GM21723 (cell line): ENCODE measurements around the gene ITPRID2.
"Not testable (repeated sequence)": the region's sequence is repeated elsewhere in the genome, so short reads cannot be mapped to it uniquely, and the experiment has no call there.

ENCODE experiments used
- ATAC-seq: cut with Tn5 transposase; IDR thresholded peaks from one replicate; pipeline ENCODE4 v1.9.1; 2021; ENCODE audit warnings: mild to moderate bottlenecking, moderate library complexity; ENCODE audit not compliant: unreplicated experiment

Gene ITPRID2

DNA sequence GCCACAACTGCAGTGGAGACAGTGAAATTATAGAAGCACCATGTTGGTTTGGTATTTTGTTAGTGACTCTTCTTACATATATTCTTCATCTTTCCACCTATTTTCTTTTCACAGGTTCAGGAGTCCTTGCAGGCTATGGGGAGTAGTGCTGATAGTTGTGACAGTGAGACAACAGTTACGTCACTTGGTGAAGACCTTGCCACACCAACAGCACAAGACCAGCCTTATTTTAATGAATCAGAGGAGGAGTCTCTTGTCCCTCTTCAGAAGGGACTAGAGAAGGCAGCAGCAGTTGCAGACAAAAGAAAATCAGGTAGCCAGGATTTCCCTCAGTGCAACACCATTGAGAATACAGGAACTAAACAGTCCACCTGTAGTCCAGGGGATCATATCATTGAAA, 23.6 kb downstream of the ITPRID2 start:
- no peak for ATAC-seq

DNA sequence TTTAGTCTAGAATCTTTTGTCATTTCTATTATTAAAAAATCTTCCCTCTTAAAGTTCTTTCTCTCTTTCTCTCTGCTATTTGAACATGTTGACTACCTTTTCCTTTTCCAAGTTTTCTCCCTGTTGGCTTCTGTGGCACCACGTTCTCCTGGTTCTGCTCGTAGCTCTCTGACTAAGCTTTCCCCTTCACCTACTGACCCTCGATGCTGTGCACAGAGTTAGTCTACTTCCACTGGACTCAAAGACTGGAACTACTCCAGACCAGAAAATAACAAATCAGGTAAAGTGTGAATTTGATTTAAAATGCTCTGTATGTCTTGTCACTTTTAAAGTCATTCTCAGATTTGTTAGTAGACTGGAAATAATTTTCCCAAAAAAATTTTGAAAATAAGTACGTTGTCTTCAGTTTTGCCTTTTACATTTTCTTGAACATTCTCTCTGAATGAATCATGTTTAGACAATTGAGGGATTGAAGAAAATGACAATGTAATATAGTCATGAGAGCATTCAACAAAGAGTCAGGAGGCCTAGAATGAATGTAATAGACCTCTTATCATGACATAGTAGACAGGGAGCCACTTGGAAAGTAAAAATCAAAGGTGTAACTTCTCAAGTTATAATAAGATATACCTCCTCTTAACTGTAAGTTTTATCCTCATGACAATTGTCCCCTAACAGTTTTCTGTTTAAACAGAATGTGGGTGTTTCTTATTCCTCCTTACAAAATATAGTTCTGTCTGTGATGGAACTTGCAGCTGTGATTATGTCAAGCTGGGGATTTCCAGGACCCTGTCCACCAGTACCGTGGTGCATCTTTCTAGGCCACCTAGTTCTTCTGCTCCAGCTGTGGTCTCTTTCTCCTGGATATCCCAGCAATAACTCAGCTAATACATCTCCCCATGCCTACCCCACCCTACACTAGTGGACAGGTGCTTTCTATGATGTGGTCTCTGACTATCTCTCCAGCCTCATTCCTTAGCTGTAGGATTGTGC, 25.5 kb downstream of the ITPRID2 start:
- ATAC-seq: no peak

DNA sequence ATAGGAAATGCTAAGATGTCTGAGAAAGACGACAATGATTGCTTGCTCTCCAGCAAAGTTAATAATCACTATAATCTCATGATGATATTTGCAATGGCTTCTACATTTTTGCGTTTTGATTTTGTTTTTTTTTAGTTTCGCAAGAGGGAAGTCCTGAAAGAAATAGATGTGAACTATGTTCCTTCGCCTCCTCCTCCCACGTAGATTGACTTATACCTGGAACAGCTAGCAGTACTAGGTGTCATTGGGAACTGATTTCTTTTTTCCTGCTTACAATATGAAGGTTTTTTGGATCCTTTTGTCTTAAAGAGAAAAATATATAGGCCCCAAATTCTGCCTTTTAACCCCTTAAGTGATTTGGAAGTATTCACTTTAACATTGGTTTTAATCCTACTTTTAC, 26.7 kb downstream of the ITPRID2 start:
- no peak for ATAC-seq

DNA sequence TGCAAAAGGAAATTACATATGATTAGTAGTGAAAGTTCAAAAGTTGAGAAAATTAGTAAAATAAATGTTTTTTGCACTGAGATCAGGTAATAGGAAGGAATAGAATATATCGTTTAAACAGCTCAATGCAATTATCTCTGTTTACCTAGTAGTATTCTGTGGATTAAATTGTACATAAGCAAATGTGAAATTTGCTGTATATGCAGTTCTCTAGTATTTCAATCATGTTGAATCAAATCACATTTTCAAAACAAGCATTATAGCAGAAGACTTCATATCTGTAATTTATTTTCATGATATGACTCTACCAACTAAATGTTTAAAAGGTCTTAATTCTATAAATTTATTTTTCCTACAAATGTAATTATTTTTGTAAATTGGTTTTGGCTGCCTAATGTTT, 31.6 kb downstream of the ITPRID2 start:
- ATAC-seq: no peak

DNA sequence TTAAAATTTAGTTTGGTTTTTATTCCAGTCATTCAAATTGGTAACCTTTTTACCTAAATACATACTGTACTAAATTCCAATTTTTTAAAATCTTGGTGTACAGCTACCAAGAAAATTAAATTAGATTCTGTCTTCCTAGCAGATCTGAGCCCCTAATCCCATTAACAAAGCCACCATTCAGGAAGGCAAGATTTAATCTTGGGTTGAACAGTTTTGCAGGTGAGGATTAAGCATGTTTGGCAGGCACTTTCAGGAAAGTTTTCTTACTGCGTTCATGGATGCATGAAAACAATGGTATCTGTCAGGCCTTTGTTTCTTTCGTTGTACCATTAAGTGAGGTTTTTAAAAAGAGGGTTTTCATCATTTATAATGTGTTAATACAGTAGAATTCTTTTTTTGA, 32.8 kb downstream of the ITPRID2 start:
- ATAC-seq: no peak

DNA sequence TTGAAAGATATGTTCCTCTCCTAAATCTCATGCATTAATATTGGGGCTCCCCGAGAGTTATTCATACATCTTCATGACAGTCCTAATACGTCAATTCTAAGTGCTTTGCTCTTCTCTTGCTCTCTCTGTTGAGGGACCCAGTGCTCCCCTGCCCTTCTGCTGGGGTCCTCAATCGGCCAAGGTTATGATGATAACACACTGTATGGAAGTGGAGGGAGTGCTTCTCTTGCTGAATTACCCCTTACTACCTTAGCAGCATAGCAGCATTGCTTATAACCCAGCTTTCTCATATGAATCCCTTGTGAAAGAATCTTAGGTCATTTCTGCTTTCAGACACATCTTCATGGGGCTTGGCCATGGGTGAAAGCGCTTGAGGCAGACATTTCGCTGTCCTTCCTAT, 43.2 kb downstream of the ITPRID2 start:
- no peak for ATAC-seq

DNA sequence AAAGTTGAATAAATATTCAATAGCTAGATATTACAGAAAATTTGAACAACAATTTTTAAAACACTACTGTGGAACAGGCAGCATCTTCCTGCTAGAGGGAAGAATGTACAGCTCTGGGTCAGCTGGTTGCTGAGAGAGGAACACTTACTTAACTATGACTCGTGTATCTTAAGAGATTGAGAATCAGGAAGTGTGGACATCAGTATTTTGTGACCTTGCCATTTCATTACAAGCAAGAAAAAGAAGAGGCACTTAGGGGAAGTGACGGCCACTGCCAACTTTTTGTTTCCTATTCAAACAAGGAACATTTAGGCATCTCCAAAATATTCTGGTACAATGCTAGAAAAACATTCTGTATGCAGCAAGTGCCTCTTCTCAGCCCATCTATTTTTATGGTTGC, 45.9 kb downstream of the ITPRID2 start:
- ATAC-seq: no peak

DNA sequence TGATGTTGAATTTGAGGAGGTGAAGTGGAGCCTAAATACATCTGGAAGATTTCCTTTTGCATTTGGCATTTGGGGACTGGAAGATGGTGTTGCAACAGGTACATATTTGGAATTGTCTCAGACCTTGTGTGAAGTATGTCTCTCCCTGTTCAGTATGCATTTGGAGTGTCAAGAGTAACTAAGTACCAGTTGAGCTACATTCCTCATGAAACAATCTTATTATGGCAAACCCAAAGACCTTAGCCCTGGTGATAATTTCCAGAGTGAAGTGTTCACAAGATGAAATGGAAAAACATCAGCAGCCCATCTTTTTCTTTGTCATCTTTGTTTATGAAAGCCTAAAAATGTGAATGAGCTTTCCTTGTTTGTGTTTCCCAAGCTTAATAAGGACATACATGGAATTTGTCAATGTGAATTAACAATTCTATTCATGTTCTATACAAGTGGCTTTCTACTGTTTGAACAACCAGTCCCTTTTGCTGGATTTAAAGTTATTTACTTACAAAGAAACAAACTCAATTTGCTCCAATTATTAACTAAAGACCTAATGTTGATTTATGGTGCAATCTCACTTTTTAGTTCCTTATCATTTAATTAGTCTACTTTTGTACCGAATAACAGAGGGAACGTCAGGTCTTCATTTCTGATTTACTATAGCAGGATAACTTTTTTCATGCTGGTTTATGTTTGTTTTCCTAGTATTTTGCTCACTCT, 52.0 kb downstream of the ITPRID2 start:
- no peak for ATAC-seq

DNA sequence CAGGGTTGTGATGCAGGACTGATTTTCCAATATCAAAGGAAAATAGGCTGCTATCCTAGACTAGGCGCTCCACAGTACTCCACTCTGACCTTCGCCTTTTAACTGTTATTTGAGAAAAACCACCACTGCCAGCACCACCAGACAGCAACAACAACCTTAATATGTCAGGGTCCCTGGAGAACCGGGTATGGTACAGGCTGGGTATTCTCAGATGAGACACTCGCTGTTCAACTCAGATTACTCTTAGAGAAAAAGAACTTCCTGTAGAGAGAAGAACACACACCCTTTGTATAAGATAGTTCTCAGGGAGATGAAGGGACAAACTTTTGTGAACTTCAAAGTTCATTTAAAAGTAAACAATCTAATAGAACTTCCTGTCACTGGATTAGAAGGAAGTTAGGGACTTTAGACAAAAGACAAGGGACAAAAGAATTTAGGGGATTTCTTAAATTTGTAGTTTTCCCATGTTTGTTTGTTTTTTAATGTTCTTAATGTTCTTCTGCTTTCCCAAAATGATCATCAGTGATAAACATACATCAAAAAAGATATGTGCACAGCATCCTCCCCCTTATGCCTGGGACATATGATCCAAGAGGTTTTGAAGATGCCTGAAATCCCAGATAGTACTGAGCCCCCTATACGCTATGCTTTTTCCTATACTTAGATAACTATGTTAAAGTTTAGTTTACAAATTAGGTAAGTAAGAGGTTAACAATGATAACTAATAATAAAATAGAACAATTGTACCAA, 52.8 kb downstream of the ITPRID2 start:
- ATAC-seq: no peak

DNA sequence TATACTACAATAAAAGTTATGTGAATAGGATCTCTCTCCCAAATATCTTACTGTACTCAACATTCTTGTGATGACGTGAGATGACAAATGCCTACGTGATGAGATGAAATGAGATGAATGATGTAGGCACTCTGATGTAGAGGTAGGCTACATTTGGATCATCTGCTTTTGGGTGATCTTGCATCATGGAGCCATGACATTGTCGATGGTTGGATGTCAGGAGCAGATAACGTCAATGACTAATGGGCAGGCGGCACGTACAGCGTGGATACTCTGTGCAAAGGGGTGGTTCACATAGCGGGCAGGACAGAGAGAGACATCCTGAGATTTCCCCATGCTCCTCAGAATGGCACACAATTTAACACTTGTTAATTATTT, 53.4 kb downstream of the ITPRID2 start:
- ATAC-seq: no peak

DNA sequence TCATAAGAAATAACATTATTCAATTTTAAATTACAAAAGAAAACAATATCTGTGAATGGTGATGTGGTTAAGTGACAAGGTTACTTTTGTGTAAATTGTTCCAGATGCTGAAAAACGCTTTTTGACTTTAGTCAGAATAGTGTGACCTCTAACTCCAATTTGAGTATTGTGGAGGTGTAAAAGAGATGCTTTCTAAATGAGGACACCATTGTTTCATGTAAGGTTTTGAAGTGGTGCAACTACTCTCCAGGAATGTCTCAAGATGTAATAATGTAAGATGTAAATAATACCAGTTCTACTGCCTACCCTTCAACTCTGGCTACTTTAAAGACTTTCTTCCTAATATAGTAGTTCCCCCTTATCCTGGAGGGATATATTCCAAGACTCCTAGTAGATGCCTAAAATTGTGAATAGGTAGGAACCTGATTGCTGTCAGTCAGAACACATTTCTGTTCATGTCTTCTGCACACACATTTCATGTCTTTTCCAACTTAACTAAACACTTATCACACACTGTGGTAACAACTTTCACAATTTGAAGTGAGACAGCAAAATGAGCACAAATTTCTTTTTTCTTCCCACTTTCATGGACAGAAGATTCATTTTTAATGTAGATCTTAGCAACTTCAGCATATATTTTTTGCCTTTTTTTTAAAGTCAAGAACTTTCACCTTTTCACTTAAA, 55.1 kb downstream of the ITPRID2 start:
- ATAC-seq: no peak

DNA sequence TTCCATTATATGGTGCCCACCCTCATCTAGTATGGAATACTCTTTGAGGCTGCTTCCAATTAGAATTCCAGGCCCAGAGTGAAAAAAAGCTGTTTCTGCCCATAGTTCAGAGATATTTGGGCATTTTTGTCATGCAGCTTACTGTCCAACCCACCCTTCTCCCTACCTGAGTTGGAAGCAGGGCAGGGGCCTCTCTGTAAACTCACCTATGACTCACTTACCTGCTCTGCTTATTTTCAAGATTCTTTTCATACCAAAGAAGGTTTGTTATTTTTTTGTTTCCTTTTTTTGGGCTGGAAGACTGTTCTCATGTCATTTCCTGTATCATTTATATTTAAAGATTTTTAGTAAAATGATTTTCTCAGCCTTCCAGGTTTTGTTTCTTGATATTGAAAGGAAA, 55.7 kb downstream of the ITPRID2 start:
- no peak for ATAC-seq

DNA sequence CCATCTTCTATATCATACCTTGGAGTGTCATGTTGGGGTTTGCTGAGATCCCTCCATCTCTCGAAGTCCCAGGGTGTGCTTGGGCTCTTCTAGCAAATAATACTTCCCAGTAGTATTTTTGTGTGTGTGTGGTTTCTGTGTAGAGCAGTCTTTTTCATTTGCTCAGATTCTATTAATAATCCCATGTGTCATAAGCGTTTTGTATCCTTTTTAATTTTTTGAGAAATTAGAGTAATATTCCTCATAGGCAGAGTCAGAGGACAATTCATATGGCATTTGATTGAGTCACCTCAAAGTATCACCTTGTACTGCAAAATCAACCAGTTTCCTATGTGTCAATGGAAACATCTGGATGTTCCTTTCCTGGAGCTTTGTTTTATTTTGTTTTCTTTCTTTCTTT, 56.7 kb downstream of the ITPRID2 start:
- ATAC-seq: no peak

DNA sequence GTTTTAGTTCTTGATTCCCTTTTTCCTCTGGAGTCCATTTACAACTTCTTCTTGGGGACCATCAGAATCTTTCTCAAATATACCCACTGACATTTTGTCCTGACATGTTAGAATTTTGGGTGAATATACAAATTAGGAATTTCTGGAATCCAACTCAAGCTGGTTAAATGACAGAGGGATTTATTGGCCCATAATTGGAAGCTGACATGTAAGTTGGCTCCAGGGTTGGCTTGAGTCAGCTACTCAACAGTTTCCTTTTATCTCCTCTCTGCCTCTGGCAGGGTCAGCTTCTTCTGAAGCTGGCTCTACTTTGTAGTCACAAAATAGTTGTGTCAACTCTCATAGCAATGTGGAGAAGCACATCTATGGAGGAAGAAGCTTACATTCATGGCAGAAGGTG, 57.5 kb downstream of the ITPRID2 start:
- ATAC-seq: no peak

DNA sequence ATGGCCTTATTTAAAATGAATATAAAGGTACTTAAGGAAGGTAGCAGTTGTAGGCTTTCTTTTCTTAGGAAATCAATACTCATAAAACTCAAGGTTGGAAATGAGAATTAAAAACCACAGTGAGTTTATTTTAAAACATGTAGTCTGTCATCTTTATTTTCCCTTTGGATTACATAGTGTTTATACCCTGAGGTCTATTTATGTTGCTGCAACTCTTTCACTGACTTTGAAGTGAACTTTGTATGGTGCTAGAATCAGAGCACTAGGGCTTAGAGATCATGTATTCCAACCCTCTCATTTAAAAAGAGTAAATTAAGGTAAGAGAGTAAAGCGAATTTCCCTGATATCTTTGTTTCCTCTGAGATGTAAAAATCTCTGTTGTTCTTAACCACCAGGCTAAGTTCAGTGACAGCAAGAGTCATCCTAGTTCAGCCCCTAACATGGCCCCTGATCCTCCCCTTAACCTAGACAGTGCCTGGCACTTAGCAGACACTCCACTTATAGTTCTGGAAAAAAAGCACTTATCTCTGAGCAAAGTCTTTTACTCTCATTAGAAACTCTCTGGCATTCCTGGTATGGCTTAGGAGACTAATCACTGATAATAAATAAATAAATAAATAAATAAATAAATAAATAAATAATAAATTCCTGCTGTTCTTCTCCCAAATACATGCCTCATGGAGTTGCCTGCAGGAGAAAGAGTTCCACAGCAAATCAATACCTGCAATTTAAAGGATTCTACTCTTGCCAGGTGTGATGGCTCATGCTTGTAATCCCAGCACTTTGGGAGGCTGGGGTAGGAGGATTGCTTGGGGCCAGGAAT, 61.1 kb downstream of the ITPRID2 start:
- no peak for ATAC-seq

DNA sequence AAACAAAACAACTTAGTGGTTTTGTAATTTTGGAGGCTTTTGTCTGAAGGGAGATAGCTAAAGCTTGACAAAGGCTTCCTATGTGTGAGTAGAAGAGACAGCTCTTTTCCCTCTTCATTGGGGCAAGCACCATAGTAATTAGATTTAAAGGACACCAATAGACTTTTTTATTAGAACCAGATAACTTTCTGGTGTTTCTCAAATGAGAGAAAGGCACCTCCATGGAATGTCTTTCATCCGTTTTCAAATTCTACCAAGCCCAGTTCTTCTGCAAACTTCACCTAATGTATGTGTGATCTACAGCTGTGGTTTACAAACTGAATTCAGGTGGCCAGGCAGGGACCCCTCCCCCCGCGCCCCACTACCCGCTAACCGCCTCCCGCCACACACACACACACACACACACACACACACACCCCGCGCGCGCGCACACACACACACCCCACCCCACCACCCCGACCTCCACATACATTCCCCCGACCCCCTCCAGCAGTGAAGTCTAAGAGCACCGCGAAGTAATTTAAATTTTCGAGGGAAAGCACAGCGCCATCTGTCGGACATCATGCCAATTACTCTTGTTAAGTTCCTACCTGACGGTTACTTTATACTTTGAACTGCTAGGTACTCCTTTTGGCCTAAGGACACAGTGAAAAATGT, 62.5 kb downstream of the ITPRID2 start:
- peak; percentile 87 for ATAC-seq

DNA sequence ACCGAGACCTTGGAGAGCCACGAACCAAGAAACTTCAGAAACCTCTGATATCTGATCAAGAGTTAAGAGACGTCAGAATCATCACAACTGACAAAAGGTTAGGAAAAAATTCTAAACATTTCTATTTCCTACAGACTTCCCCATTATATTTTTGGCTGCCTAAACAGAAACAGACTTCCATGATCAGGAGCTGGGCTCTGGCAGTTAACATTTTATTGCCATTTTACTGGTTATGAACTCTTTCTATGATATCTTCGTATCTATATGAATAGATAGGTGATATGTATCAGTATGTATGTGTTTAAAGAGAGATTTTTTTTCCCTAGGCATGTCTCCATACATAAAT, 63.0 kb downstream of the ITPRID2 start:
- ATAC-seq: peak; percentile 34

DNA sequence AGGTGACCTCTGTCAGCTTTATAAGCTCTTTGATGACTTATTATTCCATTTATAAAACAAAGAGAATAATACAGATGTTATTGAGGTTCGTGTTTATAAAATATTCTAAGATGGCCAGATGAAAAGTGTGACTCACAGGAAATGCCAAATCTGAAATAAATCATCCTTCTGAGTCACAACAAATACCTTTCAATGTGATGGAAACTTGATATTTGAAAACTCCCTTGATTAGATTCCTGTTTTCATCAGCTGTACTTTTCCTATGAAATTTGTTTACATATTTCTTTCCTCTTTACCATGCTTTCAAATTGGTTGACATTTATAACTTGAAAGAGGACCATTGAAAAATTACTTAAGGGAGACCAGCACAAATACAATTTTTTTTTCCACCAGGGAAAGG, 63.5 kb downstream of the ITPRID2 start:
- ATAC-seq: no peak

DNA sequence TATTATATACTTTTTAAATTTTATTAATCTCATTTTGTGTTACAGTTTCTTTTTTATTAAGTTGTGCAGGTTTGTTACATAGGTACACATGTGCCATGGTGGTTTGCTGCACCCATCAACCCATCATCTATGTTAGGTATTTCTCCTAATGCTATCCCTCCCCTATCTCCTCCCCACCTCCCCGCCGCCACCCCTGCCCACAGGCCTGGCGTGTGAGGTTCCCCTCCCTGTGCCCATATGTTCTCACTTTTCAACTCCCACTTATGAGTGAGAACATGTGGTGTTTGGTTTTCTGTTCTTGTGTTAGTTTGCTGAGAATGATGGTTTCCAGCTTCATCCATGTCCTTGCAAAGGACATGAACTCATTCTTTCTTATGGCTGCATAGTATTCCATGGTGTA, 64.3 kb downstream of the ITPRID2 start:
- not testable (repeated sequence) for ATAC-seq

DNA sequence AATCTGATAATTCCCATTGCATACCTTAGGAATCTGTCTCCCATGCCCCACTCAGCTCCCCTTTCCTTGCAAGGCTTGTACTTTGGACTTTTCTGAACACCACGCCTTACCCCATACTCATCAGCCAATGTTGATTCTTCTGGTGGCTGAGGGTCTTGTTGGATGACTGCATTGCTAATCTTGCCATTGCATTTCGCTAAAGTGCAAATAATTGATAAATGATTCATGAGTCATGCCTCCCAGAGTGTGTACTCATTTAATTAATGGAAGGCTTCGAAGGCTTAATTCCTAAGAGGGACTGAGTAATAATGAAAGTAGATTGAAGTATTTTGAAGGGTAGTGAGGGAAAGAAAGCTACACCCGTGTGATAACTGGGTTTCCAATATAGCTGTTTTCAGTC, 66.1 kb downstream of the ITPRID2 start:
- ATAC-seq: no peak
